T-helper 17 cell (primary cell): Measurements from ENCODE around the gene AKAP13. TPM values are rescaled to one million over a fixed set of nuclear protein-coding genes. Genes with fewer than 3 reads are reported as not detected.

Source experiments
- ATAC-seq: fragments of 150-1000 bp; cut with Tn5 transposase; 2 replicates; pipeline ENCODE4 v1.10.0; 2021; ENCODE audit warnings: mild to moderate bottlenecking, moderate library complexity
- DNase-seq, 3 donors: peaks; one replicate each; pipeline versions ENCODE4 v3.0.0 to v3.0.0-alpha.2; 2020 to 2021
- H3K9me3 ChIP-seq: one replicate; pipeline ENCODE4 v1.7.0; 2013; ENCODE audit warnings: low read length, mild to moderate bottlenecking; ENCODE audit not compliant: control insufficient read depth, poor library complexity, severe bottlenecking
- H3K27ac Mint-ChIP-seq: one replicate; pipeline ENCODE4 v1.8.0; 2022; ENCODE audit warnings: mild to moderate bottlenecking, moderate library complexity, mixed read lengths
- H3K27me3 Mint-ChIP-seq: one replicate; pipeline ENCODE4 v1.8.0; 2022; ENCODE audit warnings: mixed read lengths
- H3K36me3 Mint-ChIP-seq: one replicate; pipeline ENCODE4 v1.8.0; 2022; ENCODE audit warnings: low read depth, mixed read lengths
- H3K4me1 Mint-ChIP-seq: one replicate; pipeline ENCODE4 v1.8.0; 2022; ENCODE audit warnings: mild to moderate bottlenecking, mixed read lengths
- H3K4me3 Mint-ChIP-seq: one replicate; pipeline ENCODE4 v1.8.0; 2022; ENCODE audit warnings: mild to moderate bottlenecking, moderate library complexity, mixed read lengths
- total RNA-seq, 4 donors: library from RNA in 2 of 4; stranded (reverse) in 2 of 4; gene quantifications; one replicate each; pipeline ENCODE4 v1.2.3 and lab custom pipeline; 2022 to 2026

AKAP13 gene
- total RNA-seq, 2 donors from 2014 or later, result 426 to 437 TPM

GRCh38 chr15:85490856-85491255 is 110.5 kb downstream of the AKAP13 start:
- H3K9me3 ChIP-seq, result no peaks in the 10 kb centered on the region
- DNase-seq (no peak), ATAC-seq (no peak)
- Mint-ChIP-seq H3K4me3 (peak overlapping the region; percentile 9), H3K4me1 (peaks cover 67% of the 10 kb centered on the region), H3K27ac (peak overlapping the region; percentile 91), H3K36me3 (peaks cover 14% of the 10 kb centered on the region), H3K27me3 (no peaks in the 10 kb centered on the region)

GRCh38 chr15:85491691-85492090 is 111.3 kb downstream of the AKAP13 start:
- H3K36me3 Mint-ChIP-seq, result peaks cover 14% of the 10 kb centered on the region
- peaks cover 70% of the 10 kb centered on the region for H3K4me1 Mint-ChIP-seq
- DNase-seq, result no peak
- ATAC-seq, result no peak
- H3K9me3 ChIP-seq, result no peaks in the 10 kb centered on the region
- H3K27ac Mint-ChIP-seq, result no peak overlapping the region
- H3K4me3 Mint-ChIP-seq, result no peak overlapping the region
- no peaks in the 10 kb centered on the region for H3K27me3 Mint-ChIP-seq

DNA sequence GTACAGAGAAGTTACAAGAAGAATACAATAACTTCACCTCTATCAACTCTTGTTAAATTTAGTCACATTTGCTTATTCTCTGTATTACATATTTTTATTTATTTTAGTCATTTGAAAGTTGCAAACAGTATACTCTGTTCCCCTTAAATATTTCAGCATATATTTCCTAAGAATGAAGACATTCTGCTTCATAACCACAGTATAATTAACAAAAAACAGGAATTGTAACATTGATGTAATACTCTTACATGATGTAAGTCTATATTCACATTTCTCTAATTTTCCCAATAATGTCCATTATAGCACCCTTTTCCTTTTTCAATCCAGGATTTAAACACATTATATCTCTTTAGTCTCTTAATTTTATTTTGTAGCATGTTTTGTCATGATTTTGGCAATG is 112.0 kb downstream of the AKAP13 start:
- H3K4me1 Mint-ChIP-seq, result peaks cover 75% of the 10 kb centered on the region
- H3K36me3 Mint-ChIP-seq, result peaks cover 14% of the 10 kb centered on the region
- H3K9me3 ChIP-seq, result no peaks in the 10 kb centered on the region
- no peak for ATAC-seq
- H3K4me3 Mint-ChIP-seq, result no peak overlapping the region
- no peak for DNase-seq
- no peaks in the 10 kb centered on the region for H3K27me3 Mint-ChIP-seq
- no peak overlapping the region for H3K27ac Mint-ChIP-seq

- peaks cover 76% of the 10 kb centered on the region for H3K4me1 Mint-ChIP-seq
- no peaks in the 10 kb centered on the region for H3K27me3 Mint-ChIP-seq
These were observed 112.9 kb downstream of the AKAP13 start for GRCh38 chr15:85493260-85493659.

DNA sequence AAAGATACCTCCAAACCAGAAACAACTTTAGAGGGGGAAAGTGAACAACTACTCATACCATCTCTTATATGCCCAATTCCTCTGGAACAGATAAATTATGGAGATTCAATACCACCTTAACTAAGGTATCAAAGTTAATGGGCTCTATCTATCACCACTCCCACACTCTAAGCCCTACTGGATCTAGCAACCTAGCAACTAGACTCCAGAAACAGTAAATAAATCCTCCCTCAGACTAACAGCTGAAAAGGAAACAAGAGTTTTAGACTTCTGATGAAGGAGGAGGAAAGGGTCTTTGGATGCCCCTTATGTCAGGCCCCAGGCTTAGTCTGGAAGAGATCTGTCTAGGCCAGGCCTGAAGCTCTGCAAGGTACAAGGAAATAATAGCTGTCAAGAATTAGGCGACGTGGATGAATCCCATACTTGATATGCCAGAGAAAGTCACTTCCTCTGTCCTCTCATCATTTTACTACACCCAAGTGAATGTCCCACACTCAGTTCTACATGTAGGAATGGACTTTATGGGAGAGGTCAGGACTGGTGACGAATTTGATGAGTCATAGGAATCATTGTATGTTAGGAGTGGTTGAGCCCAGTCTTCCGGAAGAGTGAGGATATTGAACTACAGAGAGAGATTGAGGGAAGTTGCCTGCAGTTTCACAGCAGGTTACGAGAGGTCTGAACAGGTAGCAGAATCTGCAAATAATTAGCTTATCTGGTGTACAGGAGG is 113.8 kb downstream of the AKAP13 start:
- no peak for DNase-seq
- Mint-ChIP-seq H3K27me3 (no peaks in the 10 kb centered on the region), H3K27ac (peak overlapping the region; percentile 96), H3K4me3 (peak overlapping the region; percentile 72), H3K4me1 (peaks cover 75% of the 10 kb centered on the region), H3K36me3 (peaks cover 9% of the 10 kb centered on the region)
- ATAC-seq, result peak; percentile 84
- H3K9me3 ChIP-seq, result no peaks in the 10 kb centered on the region

More at GRCh38 chr15:85493260-85493659, 112.9 kb downstream of the AKAP13 start:
- Mint-ChIP-seq H3K4me3 (no peak overlapping the region), H3K27ac (peak overlapping the region; percentile 96), H3K36me3 (peaks cover 10% of the 10 kb centered on the region)
- H3K9me3 ChIP-seq, result no peaks in the 10 kb centered on the region
- ATAC-seq (no peak), DNase-seq (no peak)

DNA sequence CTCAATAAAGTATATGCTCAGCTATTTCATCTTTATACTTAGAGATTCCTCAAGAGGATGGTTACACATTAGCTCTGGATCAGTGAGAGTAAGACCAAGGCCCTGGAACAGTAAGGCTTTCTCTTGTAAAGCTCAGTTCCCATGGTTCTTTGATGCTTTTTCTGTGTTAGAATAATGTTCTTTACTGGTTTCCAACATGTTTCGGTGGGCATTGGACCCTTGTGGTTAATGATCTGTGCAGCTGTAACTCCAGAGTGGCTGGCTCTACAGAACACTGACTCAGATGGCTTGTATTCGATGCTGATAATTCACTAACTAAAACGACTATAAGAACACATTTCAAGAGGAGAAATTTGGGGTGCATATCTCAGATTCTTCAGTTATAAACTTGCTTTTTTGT is 114.7 kb downstream of the AKAP13 start:
- Mint-ChIP-seq H3K36me3 (peaks cover 6% of the 10 kb centered on the region), H3K27ac (peak overlapping the region; percentile 96), H3K27me3 (no peaks in the 10 kb centered on the region), H3K4me3 (peak overlapping the region; percentile 33), H3K4me1 (peaks cover 76% of the 10 kb centered on the region)
- no peaks in the 10 kb centered on the region for H3K9me3 ChIP-seq
- no peak for ATAC-seq
- DNase-seq, result no peak

- Mint-ChIP-seq H3K27me3 (no peaks in the 10 kb centered on the region), H3K27ac (peak overlapping the region; percentile 96), H3K36me3 (peaks cover 3% of the 10 kb centered on the region), H3K4me3 (peak overlapping the region; percentile 33), H3K4me1 (peaks cover 76% of the 10 kb centered on the region)
- ATAC-seq, result no peak
- no peak for DNase-seq
- H3K9me3 ChIP-seq, result no peaks in the 10 kb centered on the region
These were observed 115.1 kb downstream of the AKAP13 start for GRCh38 chr15:85495544-85495943.

GRCh38 chr15:85496151-85496550 is 115.7 kb downstream of the AKAP13 start:
- Mint-ChIP-seq H3K4me1 (peaks cover 75% of the 10 kb centered on the region), H3K36me3 (peaks cover 2% of the 10 kb centered on the region), H3K27me3 (no peaks in the 10 kb centered on the region), H3K27ac (peak overlapping the region; percentile 96), H3K4me3 (no peak overlapping the region)
- ATAC-seq, result no peak
- no peak for DNase-seq
- H3K9me3 ChIP-seq, result no peaks in the 10 kb centered on the region

DNA sequence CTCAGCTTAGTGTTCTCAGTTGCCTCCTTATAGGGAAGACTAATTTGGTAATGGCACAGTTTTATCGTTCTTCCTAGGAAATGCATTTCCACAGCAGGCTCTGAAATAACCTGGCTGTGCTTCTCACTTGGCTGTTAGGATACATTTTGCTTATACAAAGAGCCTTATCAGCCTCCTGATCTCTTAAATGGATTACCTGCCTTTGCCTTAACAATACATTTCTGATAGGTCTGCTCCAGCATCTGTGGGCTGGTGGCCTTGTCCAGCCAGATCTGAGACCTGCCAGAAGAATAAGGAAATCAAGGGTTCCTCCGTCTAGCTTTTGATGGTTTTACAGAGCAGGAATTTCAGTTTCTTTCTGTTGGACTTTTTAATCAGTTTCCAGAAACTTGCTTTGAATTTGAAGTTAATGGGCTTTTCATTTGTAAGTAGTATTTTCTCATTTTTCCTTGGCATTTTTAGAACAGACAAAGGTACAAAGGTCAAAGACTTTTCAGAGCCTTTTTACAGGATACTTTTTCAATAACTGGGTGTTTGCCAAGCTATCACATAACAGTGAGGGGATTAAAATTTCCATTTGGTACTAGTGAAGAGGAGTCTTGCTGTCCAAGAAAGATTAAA is 116.3 kb downstream of the AKAP13 start:
- ATAC-seq, result no peak
- DNase-seq, result no peak
- Mint-ChIP-seq H3K27ac (peak overlapping the region; percentile 96), H3K27me3 (no peaks in the 10 kb centered on the region), H3K36me3 (peaks cover 2% of the 10 kb centered on the region), H3K4me1 (peaks cover 78% of the 10 kb centered on the region), H3K4me3 (no peak overlapping the region)
- H3K9me3 ChIP-seq, result no peaks in the 10 kb centered on the region

DNA sequence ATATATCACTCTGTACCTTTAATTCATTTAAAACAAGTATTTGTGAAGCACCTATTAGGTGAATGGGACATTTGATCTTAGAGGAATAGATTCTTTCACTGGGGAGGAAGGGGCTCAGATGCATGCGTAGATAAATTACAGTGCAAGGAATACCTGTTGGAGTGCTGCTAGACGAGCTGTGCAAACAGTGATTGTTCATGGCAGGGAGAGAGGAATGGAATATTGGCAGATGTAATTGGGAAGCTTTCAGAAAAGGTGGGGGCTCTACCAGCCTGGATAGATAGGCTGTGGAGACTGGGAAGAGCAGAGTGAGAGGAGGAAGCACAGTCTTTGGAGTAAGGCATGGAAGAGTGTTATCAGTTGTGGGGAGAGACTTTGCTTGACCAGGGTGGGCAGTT is 116.8 kb downstream of the AKAP13 start:
- ATAC-seq, result no peak
- H3K9me3 ChIP-seq, result no peaks in the 10 kb centered on the region
- H3K27ac Mint-ChIP-seq, result peak overlapping the region; percentile 93

DNA sequence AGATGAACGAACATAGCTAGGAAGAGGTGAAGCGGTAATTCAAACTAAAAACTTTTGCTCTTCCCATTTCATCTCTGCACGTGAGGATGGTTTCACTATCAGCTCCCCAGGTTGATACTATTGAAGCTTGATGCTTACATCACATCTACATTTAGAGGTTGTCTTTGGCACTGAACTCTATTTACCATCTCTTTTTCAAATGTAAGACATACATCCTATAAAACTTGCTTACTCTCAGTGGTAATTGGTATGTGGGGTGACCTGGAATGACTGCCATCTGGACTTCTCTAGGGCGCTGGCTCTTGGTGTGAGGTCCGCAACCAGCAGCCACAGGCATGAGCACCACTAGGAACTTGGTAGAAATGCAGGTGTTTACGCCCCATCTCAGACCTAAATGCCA is 118.1 kb downstream of the AKAP13 start:
- DNase-seq, result no peak
- H3K9me3 ChIP-seq, result no peaks in the 10 kb centered on the region
- peaks cover 82% of the 10 kb centered on the region for H3K4me1 Mint-ChIP-seq
- ATAC-seq, result no peak
- H3K27me3 Mint-ChIP-seq, result no peaks in the 10 kb centered on the region
- H3K4me3 Mint-ChIP-seq, result peak overlapping the region; percentile 7
- peaks cover 2% of the 10 kb centered on the region for H3K36me3 Mint-ChIP-seq
- H3K27ac Mint-ChIP-seq, result peak overlapping the region; percentile 93

More for the DNA sequence above, 116.8 kb downstream of the AKAP13 start:
- Mint-ChIP-seq H3K4me3 (no peak overlapping the region), H3K4me1 (peaks cover 80% of the 10 kb centered on the region), H3K36me3 (peaks cover 2% of the 10 kb centered on the region), H3K27me3 (no peaks in the 10 kb centered on the region)
- no peak for DNase-seq

- ATAC-seq, result no peak
- Mint-ChIP-seq H3K27me3 (no peaks in the 10 kb centered on the region), H3K4me1 (peaks cover 81% of the 10 kb centered on the region), H3K4me3 (peak overlapping the region; percentile 69), H3K36me3 (peaks cover 2% of the 10 kb centered on the region), H3K27ac (peak overlapping the region; percentile 93)
- no peak for DNase-seq
- H3K9me3 ChIP-seq, result no peaks in the 10 kb centered on the region
These were observed 119.0 kb downstream of the AKAP13 start for GRCh38 chr15:85499371-85499887.

- H3K27ac Mint-ChIP-seq, result peak overlapping the region; percentile 93
- no peaks in the 10 kb centered on the region for H3K27me3 Mint-ChIP-seq
- DNase-seq (no peak), ATAC-seq (peak; percentile 66)
- no peaks in the 10 kb centered on the region for H3K9me3 ChIP-seq
- peaks cover 2% of the 10 kb centered on the region for H3K36me3 Mint-ChIP-seq
- H3K4me3 Mint-ChIP-seq, result no peak overlapping the region
- H3K4me1 Mint-ChIP-seq, result peaks cover 81% of the 10 kb centered on the region
These were observed 119.8 kb downstream of the AKAP13 start for GRCh38 chr15:85500060-85500708.
